ENCODE data around the gene LRRC51. TPM values are rescaled to one million over a fixed set of nuclear protein-coding genes. Genes with fewer than 3 reads are reported as not detected.
A peak's percentile ranks its signal among the peaks of the same experiment; 100 is the strongest.

Gene LRRC51
- polyA plus RNA-seq, 4 donors: 13.0 to 30.4 (median 23.9) TPM

- no peak for DNase-seq (ENCODE audit: low read depth in 4 of 4, low spot score in 3 of 4)
Observed at GRCh38 chr11:72069200-72069599, 11.4 kb upstream of the LRRC51 start.

- no peak for DNase-seq (ENCODE audit: low read depth in 4 of 4, low spot score in 3 of 4)
Observed at GRCh38 chr11:72069787-72070251, 10.8 kb upstream of the LRRC51 start.

GRCh38 chr11:72070491-72070890 lies 10.2 kb upstream of the LRRC51 start:
- no peak for DNase-seq (ENCODE audit: low read depth in 4 of 4, low spot score in 3 of 4)

- DNase-seq (ENCODE audit: low read depth in 4 of 4, low spot score in 3 of 4): no peak
Observed at GRCh38 chr11:72072348-72072747, 8.3 kb upstream of the LRRC51 start.

GRCh38 chr11:72075109-72075508 lies 5.5 kb upstream of the LRRC51 start:
- DNase-seq (ENCODE audit: low read depth in 4 of 4, low spot score in 3 of 4): no peak

- DNase-seq (ENCODE audit: low read depth in 4 of 4, low spot score in 3 of 4): no peak
Observed at GRCh38 chr11:72075756-72076155, 4.9 kb upstream of the LRRC51 start.

GRCh38 chr11:72078477-72078876 lies 2.2 kb upstream of the LRRC51 start:
- no peak for DNase-seq (ENCODE audit: low read depth in 4 of 4, low spot score in 3 of 4)

GRCh38 chr11:72079819-72080325 lies 778 bp upstream of the LRRC51 start:
- DNase-seq (ENCODE audit: low read depth in 4 of 4, low spot score in 3 of 4): no peak

GRCh38 chr11:72081184-72081644 lies 564 bp downstream of the LRRC51 start:
- DNase-seq (ENCODE audit: low read depth in 4 of 4, low spot score in 3 of 4): no peak

GRCh38 chr11:72081821-72082453 lies 1.3 kb downstream of the LRRC51 start:
- DNase-seq (ENCODE audit: low read depth in 4 of 4, low spot score in 3 of 4): no peak

- no peak for DNase-seq (ENCODE audit: low read depth in 4 of 4, low spot score in 3 of 4)
Observed at GRCh38 chr11:72083414-72083813, 2.8 kb downstream of the LRRC51 start.

- no peak for DNase-seq (ENCODE audit: low read depth in 4 of 4, low spot score in 3 of 4)
Observed at GRCh38 chr11:72084076-72084475, 3.4 kb downstream of the LRRC51 start.

- DNase-seq (ENCODE audit: low read depth in 4 of 4, low spot score in 3 of 4): no peak
Observed at GRCh38 chr11:72084965-72085364, 4.3 kb downstream of the LRRC51 start.

- no peak for DNase-seq (ENCODE audit: low read depth in 4 of 4, low spot score in 3 of 4)
Observed at GRCh38 chr11:72085621-72086351, 5.1 kb downstream of the LRRC51 start.

GRCh38 chr11:72088076-72088808 lies 7.6 kb downstream of the LRRC51 start:
- DNase-seq (ENCODE audit: low read depth in 4 of 4, low spot score in 3 of 4): no peak

GRCh38 chr11:72091292-72091691 lies 10.6 kb downstream of the LRRC51 start:
- peak in 1 of 4 donors; percentile 47 for DNase-seq (ENCODE audit: low read depth in 4 of 4, low spot score in 3 of 4)

GRCh38 chr11:72098741-72099140 lies 18.1 kb downstream of the LRRC51 start:
- DNase-seq (ENCODE audit: low read depth in 4 of 4, low spot score in 3 of 4): no peak

- no peak for DNase-seq (ENCODE audit: low read depth in 4 of 4, low spot score in 3 of 4)
Observed at GRCh38 chr11:72100009-72100408, 19.4 kb downstream of the LRRC51 start.

GRCh38 chr11:72100462-72100861 lies 19.8 kb downstream of the LRRC51 start:
- DNase-seq (ENCODE audit: low read depth in 4 of 4, low spot score in 3 of 4): no peak

GRCh38 chr11:72102162-72102561 lies 21.5 kb downstream of the LRRC51 start:
- no peak for DNase-seq (ENCODE audit: low read depth in 4 of 4, low spot score in 3 of 4)

- DNase-seq (ENCODE audit: low read depth in 4 of 4, low spot score in 3 of 4): no peak
Observed at GRCh38 chr11:72102631-72102945, 21.9 kb downstream of the LRRC51 start.
